HepG2 (cell line): Measurements from ENCODE around the gene SNX9. TPM values are rescaled to one million over a fixed set of nuclear protein-coding genes. Genes with fewer than 3 reads are reported as not detected.

ENCODE experiments used
- ATF3 ChIP-seq: sonication (generic); formaldehyde crosslinking; IDR thresholded peaks from 2 replicates; pipeline ENCODE4 v1.4.0; 2020; ENCODE audit warnings: missing genetic modification reagents
- HIVEP1 ChIP-seq: sonication (generic); formaldehyde crosslinking; IDR thresholded peaks from 2 replicates; pipeline ENCODE4 v1.4.0; 2020; ENCODE audit warnings: mild to moderate bottlenecking, missing genetic modification reagents
- NCOA5 ChIP-seq: sonication (generic); formaldehyde crosslinking; IDR thresholded peaks from 2 replicates; pipeline ENCODE4 v1.4.0; 2020; ENCODE audit warnings: missing genetic modification reagents
- PRDM15 ChIP-seq: sonication (generic); formaldehyde crosslinking; IDR thresholded peaks from 2 replicates; pipeline ENCODE4 v1.4.0; 2020; ENCODE audit warnings: missing genetic modification reagents
- TCF7L2 ChIP-seq: IDR thresholded peaks from 2 replicates; pipeline ENCODE4 v1.6.1; 2011; ENCODE audit warnings: mild to moderate bottlenecking, low read depth, low read length, moderate library complexity
- THAP9 ChIP-seq: sonication (generic); formaldehyde crosslinking; IDR thresholded peaks from 2 replicates; pipeline ENCODE4; 2020; ENCODE audit warnings: missing genetic modification reagents, mild to moderate bottlenecking, borderline replicate concordance
- ZFP62 ChIP-seq: sonication (generic); formaldehyde crosslinking; IDR thresholded peaks from 2 replicates; pipeline ENCODE4 v1.4.0; 2020; ENCODE audit warnings: missing genetic modification reagents
- ZFP91 ChIP-seq: sonication (generic); formaldehyde crosslinking; IDR thresholded peaks from 2 replicates; pipeline ENCODE4 v1.9.0; 2022; ENCODE audit warnings: missing genetic modification reagents, mild to moderate bottlenecking, borderline replicate concordance
- ZMYM4 ChIP-seq: sonication (generic); formaldehyde crosslinking; IDR thresholded peaks from 2 replicates; pipeline ENCODE4 v1.8.1; 2023; ENCODE audit warnings: mild to moderate bottlenecking, missing genetic modification reagents
- ZNF143 ChIP-seq: sonication (generic); formaldehyde crosslinking; IDR thresholded peaks from 2 replicates; pipeline ENCODE4 v1.4.0; 2020; ENCODE audit warnings: missing genetic modification reagents
- ZNF317 ChIP-seq: sonication (generic); formaldehyde crosslinking; IDR thresholded peaks from 2 replicates; pipeline ENCODE4 v1.5.0; 2020; ENCODE audit warnings: mild to moderate bottlenecking, missing genetic modification reagents
- polyA plus RNA-seq, 8 experiments: library from polyadenylated mRNA; depleted of rRNA in 3 of 8; stranded (reverse) in 7 of 8; unstranded in 1 of 8; fragments of >200 nt; fragmentation: Illumina TruSeq in 4 of 8; extraction: Trizol in 4 of 8; gene quantifications; 2 replicates each; pipeline versions ENCODE4 v1.2.1 to v1.2.3, GENCODE V29; 2011 to 2016; ENCODE audit warnings: low read depth in 4 of 8, missing spikeins in 1 of 8, mixed read lengths in 1 of 8; ENCODE audit not compliant: insufficient read depth in 1 of 8
- total RNA-seq, 5 experiments: library from RNA; depleted of rRNA; stranded (reverse); fragments of >200 nt; fragmentation: Illumina TruSeq; extraction: Trizol; gene quantifications; 2 replicates each; pipeline ENCODE4 v1.2.3, GENCODE V29; 2016; ENCODE audit warnings: low read depth in 1 of 5
- TF ChIP-seq, protein P1 (sequence below): sonication (generic); formaldehyde crosslinking; conservative IDR thresholded peaks from 2 replicates; pipeline ENCODE4 v1.4.0; 2020; ENCODE audit warnings: mild to moderate bottlenecking, missing genetic modification reagents, moderate library complexity
- TF ChIP-seq, protein P2 (sequence below): sonication (generic); formaldehyde crosslinking; IDR thresholded peaks from 2 replicates; pipeline ENCODE4 v1.9.0; 2021; ENCODE audit warnings: missing genetic modification reagents, borderline replicate concordance

Gene SNX9
- total and polyA plus RNA-seq, 2 of the 13 experiments (the other 11 are each of a cell fraction or from before 2014, with no cell fraction given) = 21.9 to 36.0 TPM

DNA sequence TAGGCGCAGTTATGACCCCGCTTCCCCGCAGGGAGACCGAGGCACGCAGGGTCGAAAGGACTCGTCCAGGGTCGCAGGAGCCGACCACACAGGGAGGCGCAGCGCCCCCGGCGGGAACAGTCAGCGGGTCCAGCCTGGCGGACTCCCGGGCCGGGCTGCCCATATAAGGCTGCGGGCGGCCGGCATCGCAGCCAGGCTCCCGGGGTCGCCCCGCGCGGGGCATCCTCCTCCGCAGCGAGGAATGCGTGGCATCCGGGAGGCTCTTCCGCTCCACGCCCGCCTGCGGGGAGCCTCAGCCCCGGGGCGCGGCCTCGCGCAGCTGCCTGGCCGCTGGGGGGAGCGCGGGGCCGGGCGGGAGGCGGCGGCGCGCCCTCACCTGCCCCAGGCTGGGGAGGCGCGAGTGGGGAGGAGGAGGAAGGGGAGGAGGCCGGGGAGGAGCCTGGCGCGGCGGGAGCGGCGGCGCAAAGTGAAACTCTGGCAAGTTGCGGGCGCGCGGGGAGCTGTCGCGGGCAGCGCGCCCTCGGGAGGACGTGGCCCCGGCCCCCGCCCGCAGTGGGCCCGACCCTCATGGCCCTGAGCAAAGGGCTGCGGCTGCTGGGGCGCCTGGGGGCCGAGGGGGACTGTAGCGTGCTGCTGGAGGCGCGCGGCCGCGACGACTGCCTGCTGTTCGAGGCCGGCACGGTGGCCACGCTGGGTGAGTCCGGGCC is 158.5 kb downstream of the SNX9 start, which contains the start of gene SYNJ2 (continued):
- no peak for TF ChIP-seq ZFP62 (CRISPR knock-in tag)
- 0 out of 2 replicates have a peak, but pooled peaks have one; percentile 5 for TF ChIP-seq THAP9 (CRISPR knock-in tag)
- no peak for TF ChIP-seq TCF7L2
- TF ChIP-seq ZFP91 (CRISPR knock-in tag) = no peak; the same call in none of the 2 replicates
- TF ChIP-seq NCOA5 = no peak
- TF ChIP-seq, protein P1, sequence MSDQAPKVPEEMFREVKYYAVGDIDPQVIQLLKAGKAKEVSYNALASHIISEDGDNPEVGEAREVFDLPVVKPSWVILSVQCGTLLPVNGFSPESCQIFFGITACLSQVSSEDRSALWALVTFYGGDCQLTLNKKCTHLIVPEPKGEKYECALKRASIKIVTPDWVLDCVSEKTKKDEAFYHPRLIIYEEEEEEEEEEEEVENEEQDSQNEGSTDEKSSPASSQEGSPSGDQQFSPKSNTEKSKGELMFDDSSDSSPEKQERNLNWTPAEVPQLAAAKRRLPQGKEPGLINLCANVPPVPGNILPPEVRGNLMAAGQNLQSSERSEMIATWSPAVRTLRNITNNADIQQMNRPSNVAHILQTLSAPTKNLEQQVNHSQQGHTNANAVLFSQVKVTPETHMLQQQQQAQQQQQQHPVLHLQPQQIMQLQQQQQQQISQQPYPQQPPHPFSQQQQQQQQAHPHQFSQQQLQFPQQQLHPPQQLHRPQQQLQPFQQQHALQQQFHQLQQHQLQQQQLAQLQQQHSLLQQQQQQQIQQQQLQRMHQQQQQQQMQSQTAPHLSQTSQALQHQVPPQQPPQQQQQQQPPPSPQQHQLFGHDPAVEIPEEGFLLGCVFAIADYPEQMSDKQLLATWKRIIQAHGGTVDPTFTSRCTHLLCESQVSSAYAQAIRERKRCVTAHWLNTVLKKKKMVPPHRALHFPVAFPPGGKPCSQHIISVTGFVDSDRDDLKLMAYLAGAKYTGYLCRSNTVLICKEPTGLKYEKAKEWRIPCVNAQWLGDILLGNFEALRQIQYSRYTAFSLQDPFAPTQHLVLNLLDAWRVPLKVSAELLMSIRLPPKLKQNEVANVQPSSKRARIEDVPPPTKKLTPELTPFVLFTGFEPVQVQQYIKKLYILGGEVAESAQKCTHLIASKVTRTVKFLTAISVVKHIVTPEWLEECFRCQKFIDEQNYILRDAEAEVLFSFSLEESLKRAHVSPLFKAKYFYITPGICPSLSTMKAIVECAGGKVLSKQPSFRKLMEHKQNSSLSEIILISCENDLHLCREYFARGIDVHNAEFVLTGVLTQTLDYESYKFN (CRISPR knock-in tag) = peak; percentile 46; the same call in 1 of the 2 replicates
- peak; percentile 87 for TF ChIP-seq ZNF317 (CRISPR knock-in tag)
- TF ChIP-seq PRDM15 = peak; percentile 48; the same call in 1 of the 2 replicates
- no peak for TF ChIP-seq ZNF143 (CRISPR knock-in tag)
- peak; percentile 53; the same call in 1 of the 2 replicates for TF ChIP-seq ZMYM4
- TF ChIP-seq, protein P2, sequence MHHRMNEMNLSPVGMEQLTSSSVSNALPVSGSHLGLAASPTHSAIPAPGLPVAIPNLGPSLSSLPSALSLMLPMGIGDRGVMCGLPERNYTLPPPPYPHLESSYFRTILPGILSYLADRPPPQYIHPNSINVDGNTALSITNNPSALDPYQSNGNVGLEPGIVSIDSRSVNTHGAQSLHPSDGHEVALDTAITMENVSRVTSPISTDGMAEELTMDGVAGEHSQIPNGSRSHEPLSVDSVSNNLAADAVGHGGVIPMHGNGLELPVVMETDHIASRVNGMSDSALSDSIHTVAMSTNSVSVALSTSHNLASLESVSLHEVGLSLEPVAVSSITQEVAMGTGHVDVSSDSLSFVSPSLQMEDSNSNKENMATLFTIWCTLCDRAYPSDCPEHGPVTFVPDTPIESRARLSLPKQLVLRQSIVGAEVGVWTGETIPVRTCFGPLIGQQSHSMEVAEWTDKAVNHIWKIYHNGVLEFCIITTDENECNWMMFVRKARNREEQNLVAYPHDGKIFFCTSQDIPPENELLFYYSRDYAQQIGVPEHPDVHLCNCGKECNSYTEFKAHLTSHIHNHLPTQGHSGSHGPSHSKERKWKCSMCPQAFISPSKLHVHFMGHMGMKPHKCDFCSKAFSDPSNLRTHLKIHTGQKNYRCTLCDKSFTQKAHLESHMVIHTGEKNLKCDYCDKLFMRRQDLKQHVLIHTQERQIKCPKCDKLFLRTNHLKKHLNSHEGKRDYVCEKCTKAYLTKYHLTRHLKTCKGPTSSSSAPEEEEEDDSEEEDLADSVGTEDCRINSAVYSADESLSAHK = no peak
- TF ChIP-seq HIVEP1 (CRISPR knock-in tag) = peak; percentile 75; the same call in 1 of the 2 replicates
- peak; percentile 43; the same call in 1 of the 2 replicates for TF ChIP-seq ATF3 (CRISPR knock-in tag)
